Liver (tissue), 9 donors: ENCODE data around the gene PTPRN2. TPM values are rescaled to one million over a fixed set of nuclear protein-coding genes. Genes with fewer than 3 reads are reported as not detected.

Experiments used
- DNase-seq: peaks from one replicate; pipeline ENCODE4 v3.0.0-alpha.2; 2017; ENCODE audit warnings: low spot score
- H3K27ac ChIP-seq, 2 donors: one replicate each; pipeline ENCODE4 v1.7.0; 2013; ENCODE audit warnings: inconsistent platforms in 2 of 2, low read length in 2 of 2, control low read depth in 1 of 2, low read depth in 1 of 2, mild to moderate bottlenecking in 1 of 2
- H3K27me3 ChIP-seq, 4 donors: one replicate each; pipeline versions ENCODE4 v1.6.1 to v1.7.0; 2013; ENCODE audit warnings: low read length in 3 of 4, inconsistent platforms in 1 of 4, mild to moderate bottlenecking in 1 of 4, moderate library complexity in 1 of 4; ENCODE audit not compliant: control insufficient read depth in 4 of 4, insufficient read depth in 4 of 4
- H3K36me3 ChIP-seq, 4 donors: one replicate each; pipeline versions ENCODE4 v1.6.1 to v1.7.0; 2013; ENCODE audit warnings: low read length in 3 of 4, mild to moderate bottlenecking in 3 of 4, low read depth in 1 of 4, moderate library complexity in 1 of 4; ENCODE audit not compliant: control insufficient read depth in 4 of 4, insufficient read depth in 3 of 4
- H3K4me1 ChIP-seq, 4 donors: one replicate each; pipeline versions ENCODE4 v1.6.1 to v1.7.0; 2013; ENCODE audit warnings: low read length in 3 of 4, mild to moderate bottlenecking in 3 of 4, moderate library complexity in 1 of 4; ENCODE audit not compliant: control insufficient read depth in 4 of 4, insufficient read depth in 4 of 4
- H3K4me3 ChIP-seq, 3 donors: one replicate each; pipeline versions ENCODE4 v1.6.1 to v1.7.0; 2013; ENCODE audit warnings: low read length in 3 of 3, control low read depth in 1 of 3, low read depth in 1 of 3, mild to moderate bottlenecking in 1 of 3
- H3K9ac ChIP-seq, 2 donors: one replicate each; pipeline ENCODE4 v1.7.0; 2013; ENCODE audit warnings: low read length in 2 of 2, mild to moderate bottlenecking in 2 of 2, moderate library complexity in 2 of 2, control low read depth in 1 of 2, low read depth in 1 of 2
- H3K9me3 ChIP-seq, 4 donors: one replicate each; pipeline versions ENCODE4 v1.6.1 to v1.7.0; 2013; ENCODE audit warnings: low read length in 3 of 4; ENCODE audit not compliant: control insufficient read depth in 4 of 4
- ATF3 ChIP-seq: IDR thresholded peaks from 2 replicates; pipeline ENCODE4 v1.6.1; 2016; ENCODE audit warnings: antibody characterized with exemption
- CTCF ChIP-seq: fragments of 150-350 bp; IDR thresholded peaks from 2 replicates; pipeline ENCODE4 v1.5.1; 2017; ENCODE audit warnings: improper control_type of control experiment, low read depth, low read length; ENCODE audit not compliant: missing input control
- EGR1 ChIP-seq, 2 donors: IDR thresholded peaks; 2 replicates each; pipeline ENCODE4 v1.6.1; 2016 to 2018; ENCODE audit warnings: antibody characterized with exemption in 2 of 2, low read depth in 2 of 2
- FOXA1 ChIP-seq: IDR thresholded peaks from 2 replicates; pipeline ENCODE4 v1.6.1; 2016; ENCODE audit warnings: antibody characterized with exemption
- FOXA2 ChIP-seq: IDR thresholded peaks from 2 replicates; pipeline ENCODE4 v1.6.1; 2016; ENCODE audit warnings: antibody characterized with exemption
- GABPA ChIP-seq, 2 donors: IDR thresholded peaks in 1 of 2; conservative IDR thresholded peaks in 1 of 2; 2 replicates each; pipeline ENCODE4 v1.6.1; 2016; ENCODE audit warnings: antibody characterized with exemption in 2 of 2, mild to moderate bottlenecking in 1 of 2, moderate library complexity in 1 of 2
- HNF4A ChIP-seq, 2 donors: conservative IDR thresholded peaks; 2 replicates each; pipeline ENCODE4 v1.6.1; 2016; ENCODE audit warnings: antibody characterized with exemption in 2 of 2, mild to moderate bottlenecking in 2 of 2
- HNF4G ChIP-seq: IDR thresholded peaks from 2 replicates; pipeline ENCODE4 v1.6.1; 2016; ENCODE audit warnings: antibody characterized with exemption
- JUND ChIP-seq, 2 donors: IDR thresholded peaks; 2 replicates each; pipeline ENCODE4 v1.6.1; 2016; ENCODE audit warnings: antibody characterized with exemption in 2 of 2
- MAX ChIP-seq: IDR thresholded peaks from 2 replicates; pipeline ENCODE4 v1.6.1; 2016; ENCODE audit warnings: antibody characterized with exemption
- NR2F2 ChIP-seq: IDR thresholded peaks from 2 replicates; pipeline ENCODE4 v1.6.1; 2016; ENCODE audit warnings: antibody characterized with exemption
- RAD21 ChIP-seq, 2 donors: IDR thresholded peaks; 2 replicates each; pipeline ENCODE4 v1.6.1; 2016; ENCODE audit warnings: antibody characterized with exemption in 2 of 2, mild to moderate bottlenecking in 2 of 2
- REST ChIP-seq: IDR thresholded peaks from 2 replicates; pipeline ENCODE4 v1.6.1; 2016; ENCODE audit warnings: antibody characterized with exemption, mild to moderate bottlenecking
- RXRA ChIP-seq, 2 donors: IDR thresholded peaks; 2 replicates each; pipeline ENCODE4 v1.6.1; 2017 to 2018; ENCODE audit warnings: antibody characterized with exemption in 2 of 2, mild to moderate bottlenecking in 1 of 2
- SP1 ChIP-seq: IDR thresholded peaks from 2 replicates; pipeline ENCODE4 v1.6.1; 2018; ENCODE audit warnings: antibody characterized with exemption, mild to moderate bottlenecking
- TAF1 ChIP-seq: conservative IDR thresholded peaks from 2 replicates; pipeline ENCODE4 v1.6.1; 2016; ENCODE audit warnings: antibody characterized with exemption, mild to moderate bottlenecking
- YY1 ChIP-seq: IDR thresholded peaks from 2 replicates; pipeline ENCODE4 v1.6.1; 2016; ENCODE audit warnings: antibody characterized with exemption, mild to moderate bottlenecking
- ZBTB33 ChIP-seq: IDR thresholded peaks from 2 replicates; pipeline ENCODE4 v1.6.1; 2016; ENCODE audit warnings: antibody characterized with exemption
- WGBS: extraction: QIAGEN DNeasy Blood & Tissue Kit; methylation state at CpG from one replicate; pipeline ENCODE4 v1.1.7; 2013; 5-methylcytosine and 5-hydroxymethylcytosine counted together
- polyA plus RNA-seq, 2 donors: library from polyadenylated mRNA; stranded (reverse) in 1 of 2; unstranded in 1 of 2; fragments of 200-250 nt in 1 of 2; fragments of >200 nt in 1 of 2; fragmentation: Nextera tagmentation in 1 of 2; extraction: Ambion mirVana in 1 of 2; gene quantifications; one replicate each; pipeline versions ENCODE4 v1.2.1 to v1.2.3, GENCODE V29; 2013 to 2015
- total RNA-seq, 2 donors: library from RNA; depleted of rRNA; stranded (reverse); fragments of >200 nt; gene quantifications; one replicate each; pipeline ENCODE4 v1.2.3, GENCODE V29; 2014
- donor health status: healthy.
- donor health status: healthy.
- donor health status: healthy.
- donor health status: healthy.
- donor health status: healthy.

The PTPRN2 gene
- total and polyA plus RNA-seq, 4 donors, result 0.75 to 1.9 (median 1.1) TPM

- H3K27ac ChIP-seq, result no peak overlapping the region
- peaks cover 0 to 3% (median 0%) of the 10 kb centered on the region in 4 donors for H3K27me3 ChIP-seq
- H3K36me3 ChIP-seq, result no peaks in the 10 kb centered on the region
- no peaks in the 10 kb centered on the region for H3K9me3 ChIP-seq
- no peak overlapping the region for H3K9ac ChIP-seq
- no peak overlapping the region for H3K4me3 ChIP-seq
- TF ChIP-seq MAX (no peak), ATF3 (no peak), SP1 (no peak), RXRA (IDR thresholded peaks at IDR 0.05) (no peak)
- no peaks in the 10 kb centered on the region for H3K4me1 ChIP-seq
- WGBS, result 81% methylated on average over 8 of the region's 8 CpGs
- DNase-seq, result no peak
Observed at GRCh38 chr7:157627646-157628045, 960.0 kb downstream of the PTPRN2 start.

GRCh38 chr7:157627033-157627432 lies 960.6 kb downstream of the PTPRN2 start:
- WGBS, result 84% methylated on average over 8 of the region's 8 CpGs
- Histone ChIP-seq H3K4me3 (no peak overlapping the region), H3K9me3 (no peaks in the 10 kb centered on the region)

More at GRCh38 chr7:157627033-157627432, 960.6 kb downstream of the PTPRN2 start:
- TF ChIP-seq YY1 (no peak), NR2F2 (no peak), ATF3 (no peak), CTCF (no peak), FOXA1 (no peak), RXRA (IDR thresholded peaks at IDR 0.05) (no peak), HNF4G (no peak), REST (no peak), EGR1 (IDR thresholded peaks at IDR 0.05; ENCODE audit: low read depth in 2 of 2) (no peak), FOXA2 (no peak), TAF1 (no peak), GABPA (IDR thresholded peaks at IDR 0.05 in 1 of 2, conservative IDR thresholded peaks at IDR 0.05 in 1 of 2) (no peak), SP1 (no peak), ZBTB33 (no peak), JUND (IDR thresholded peaks at IDR 0.05) (no peak), RAD21 (IDR thresholded peaks at IDR 0.05) (no peak), MAX (no peak), HNF4A (conservative IDR thresholded peaks at IDR 0.05) (no peak)
- no peak for DNase-seq
- Histone ChIP-seq H3K27me3 (peaks cover 0 to 8% (median 0%) of the 10 kb centered on the region in 4 donors), H3K36me3 (no peaks in the 10 kb centered on the region), H3K9ac (no peak overlapping the region), H3K27ac (no peak overlapping the region), H3K4me1 (no peaks in the 10 kb centered on the region)
